Activated CD4-positive, alpha-beta T cell treated with anti-CD3 and anti-CD28 coated beads for 1 hour (primary cell): ENCODE data around the gene TAF5.
"Not testable (repeated sequence)": the region's sequence is repeated elsewhere in the genome, so short reads cannot be mapped to it uniquely, and the experiment has no call there.

Experiments used
- DNase-seq: peaks from one replicate; pipeline ENCODE4 v3.0.0-alpha.2; 2020

TAF5 gene

GRCh38 chr10:103367782-103368518, at the start of gene TAF5:
Gene TAF5, plus strand, starts transcription at chr10:103367976. Its CDS starts 14 bp downstream, at chr10:103367990.
- DNase-seq: peak; percentile 77

DNA sequence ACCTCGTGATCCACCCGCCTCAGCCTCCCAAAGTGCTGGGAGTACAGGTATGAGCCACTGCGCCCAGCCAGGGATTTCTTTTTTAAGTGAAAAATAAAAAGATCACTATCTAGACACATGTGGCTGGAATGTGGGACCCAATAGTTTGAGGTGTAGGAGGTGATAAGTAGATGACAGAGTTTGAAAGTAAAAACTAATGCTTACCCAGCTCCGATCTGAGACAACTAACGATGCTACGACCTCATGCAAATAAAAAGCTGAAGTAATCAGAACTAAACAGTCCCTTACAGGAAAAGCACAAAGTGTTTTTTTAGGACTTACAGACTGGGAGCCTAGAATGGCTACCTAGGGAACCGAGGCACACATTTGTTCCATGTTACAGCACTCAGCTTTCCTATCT, 39.9 kb upstream of the TAF5 start:
- no peak for DNase-seq

DNA sequence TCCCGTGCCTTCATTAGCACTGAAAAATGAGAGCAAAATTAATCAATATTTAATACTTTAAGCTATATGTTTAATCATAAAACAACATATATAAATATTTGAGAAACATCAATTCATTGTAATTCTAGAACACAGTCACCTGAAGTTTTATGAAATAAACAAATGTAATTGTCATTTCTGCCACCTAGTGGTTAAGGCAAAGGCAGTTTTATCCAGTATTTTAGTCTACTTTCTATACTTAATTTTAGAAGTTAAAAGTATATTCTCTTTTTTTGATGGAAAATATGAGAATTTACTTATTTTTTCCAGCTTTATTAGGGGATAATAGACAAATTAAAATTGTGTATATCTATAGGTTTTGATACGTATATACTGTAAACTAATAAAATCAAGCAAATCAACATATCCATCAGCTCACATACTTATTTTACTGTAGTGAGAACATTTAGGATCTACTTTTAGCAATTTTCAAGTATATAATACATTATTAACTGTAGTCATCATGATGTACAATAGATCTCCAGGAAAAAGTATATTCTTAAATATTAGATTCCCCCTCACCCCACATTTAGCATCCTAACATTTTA, 33.7 kb upstream of the TAF5 start:
- no peak for DNase-seq

DNA sequence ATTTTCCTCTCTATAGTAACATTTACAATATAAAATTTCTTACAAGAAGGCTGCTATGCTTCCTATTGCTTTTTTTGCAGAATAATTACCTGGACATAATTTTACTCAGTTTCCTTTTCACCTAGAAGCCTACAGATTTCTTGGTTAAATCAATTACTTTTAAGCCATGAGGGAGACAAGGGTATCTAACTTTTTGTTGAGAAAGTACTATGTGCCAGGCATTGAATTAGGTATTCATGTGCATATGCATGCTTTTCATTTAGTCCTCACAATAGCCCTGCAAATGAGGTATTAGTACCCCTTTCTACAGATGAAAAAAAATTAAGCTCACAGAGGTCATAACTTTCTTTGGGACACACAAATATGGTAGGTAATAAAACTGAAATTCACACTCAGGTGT, 33.2 kb upstream of the TAF5 start:
- DNase-seq: no peak

- DNase-seq: no peak
Observed at GRCh38 chr10:103336370-103336769, 31.4 kb upstream of the TAF5 start.

GRCh38 chr10:103350175-103350516, 17.6 kb upstream of the TAF5 start:
- no peak for DNase-seq

GRCh38 chr10:103350517-103351260, 17.1 kb upstream of the TAF5 start, which contains the start of gene PCGF6:
Gene PCGF6, minus strand, starts transcription at chr10:103351140. Its CDS starts 74 bp downstream, at chr10:103351066.
- DNase-seq: peak; percentile 51

DNA sequence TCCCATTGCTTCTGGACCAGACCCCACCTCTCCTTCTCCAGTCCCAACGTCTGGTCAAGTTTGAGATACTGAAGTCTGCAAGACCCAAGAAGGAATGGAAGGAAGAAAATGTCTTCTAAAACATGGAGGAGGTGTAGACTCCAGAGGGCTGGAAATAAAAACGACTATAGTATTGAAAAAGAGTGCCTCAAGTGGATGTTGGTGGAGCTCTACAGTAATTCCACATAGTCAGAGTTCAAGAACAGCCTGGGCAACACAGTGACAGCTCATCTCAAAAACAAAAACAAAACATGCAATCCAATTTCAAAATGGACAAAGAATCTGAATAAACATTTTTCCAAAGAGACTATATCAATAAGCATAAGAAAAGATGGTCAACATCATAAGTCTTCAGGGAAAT, 14.5 kb upstream of the TAF5 start:
- DNase-seq: no peak

GRCh38 chr10:103354567-103354966, 13.2 kb upstream of the TAF5 start:
- not testable (repeated sequence) for DNase-seq

DNA sequence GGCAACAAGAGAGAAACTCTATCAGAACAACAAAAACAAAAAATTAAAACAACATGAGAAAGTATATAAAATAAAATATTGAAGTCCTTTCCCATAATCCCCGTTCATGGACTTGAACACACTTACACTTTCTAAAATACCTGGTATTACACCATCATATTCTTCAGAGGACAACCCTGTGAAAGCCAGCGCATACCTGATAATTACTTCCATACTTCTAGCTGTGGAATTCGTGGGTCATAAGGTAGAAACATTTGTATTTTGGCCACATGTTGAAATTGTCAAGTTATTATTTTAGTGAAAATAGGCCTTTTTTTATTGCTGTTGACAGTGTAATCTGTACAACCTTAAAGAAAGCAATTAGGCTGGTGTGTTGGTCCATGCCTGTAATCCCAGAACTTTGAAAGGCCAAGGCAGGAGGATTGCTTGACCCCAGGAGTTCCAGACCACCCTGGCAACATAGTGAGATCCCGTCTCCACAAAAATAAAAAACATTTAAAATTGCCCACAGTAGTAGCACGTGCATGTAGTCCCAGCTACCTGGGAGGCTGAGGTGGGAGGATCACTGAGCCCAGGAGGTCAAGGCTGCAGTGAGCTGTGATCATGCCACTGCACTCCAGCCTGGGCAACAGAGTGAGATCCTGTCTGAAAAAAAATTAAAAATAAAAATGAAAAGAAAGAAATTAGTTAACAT, 11.7 kb upstream of the TAF5 start:
- DNase-seq: no peak

GRCh38 chr10:103359493-103359892, 8.3 kb upstream of the TAF5 start:
- DNase-seq: not testable (repeated sequence)

GRCh38 chr10:103360791-103361190, 7.0 kb upstream of the TAF5 start:
- DNase-seq: not testable (repeated sequence)

DNA sequence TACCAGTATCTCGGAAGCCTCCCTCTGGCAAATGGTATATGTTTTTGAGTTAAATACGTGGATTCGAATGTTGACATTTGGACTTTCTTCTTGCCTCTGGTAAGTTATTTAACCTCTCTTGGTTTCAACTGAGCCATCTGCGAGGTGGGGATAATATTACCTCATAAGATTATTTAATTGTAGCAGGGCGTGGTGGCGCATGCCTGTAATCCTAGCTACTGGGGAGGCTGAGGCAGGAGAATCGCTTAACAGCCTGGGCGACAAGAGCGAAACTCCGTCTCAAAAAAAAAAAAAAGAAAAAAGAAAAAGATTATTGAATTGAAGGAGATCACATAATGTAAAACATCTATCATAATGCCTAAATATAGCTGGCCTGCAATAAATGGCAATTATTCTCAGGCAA, 396 bp upstream of the TAF5 start:
- DNase-seq: no peak

DNA sequence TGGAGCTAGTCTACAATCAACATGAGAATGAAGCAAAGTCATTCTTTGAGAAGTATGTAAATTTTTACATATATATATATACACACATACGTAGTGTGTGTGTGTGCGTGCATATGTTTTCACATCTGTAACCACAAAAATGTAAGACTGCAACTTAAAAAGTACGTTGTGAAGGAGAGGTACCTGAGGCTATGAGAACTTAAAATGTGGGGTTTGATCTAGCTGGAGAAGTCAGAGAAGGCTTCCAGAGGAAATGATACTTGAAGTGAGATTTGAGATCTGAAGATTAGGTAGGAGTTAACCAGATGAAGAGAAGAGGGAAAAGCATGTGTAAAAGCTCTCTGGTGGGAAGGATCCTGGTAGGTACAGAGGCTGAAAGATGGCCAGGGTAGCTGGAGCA, 5.8 kb downstream of the TAF5 start:
- DNase-seq: no peak

GRCh38 chr10:103374263-103374662, 6.5 kb downstream of the TAF5 start:
- no peak for DNase-seq

- DNase-seq: no peak
Observed at GRCh38 chr10:103382769-103383168, 15.0 kb downstream of the TAF5 start.

- no peak for DNase-seq
Observed at GRCh38 chr10:103394180-103394579, 26.4 kb downstream of the TAF5 start.

GRCh38 chr10:103395754-103396066, 27.9 kb downstream of the TAF5 start:
- DNase-seq: no peak

- DNase-seq: peak; percentile 88
Observed at GRCh38 chr10:103396067-103396788, 28.5 kb downstream of the TAF5 start, which contains the start of the genes ATP5MK and PDCD11. Gene ATP5MK, minus strand, starts transcription at chr10:103396475. Its CDS starts 4,018 bp downstream, at chr10:103392457. Gene PDCD11, plus strand, starts transcription at chr10:103396626. Its CDS starts 1,801 bp downstream, at chr10:103398427.

GRCh38 chr10:103396789-103397087, 29.0 kb downstream of the TAF5 start:
- no peak for DNase-seq

- no peak for DNase-seq
Observed at GRCh38 chr10:103397191-103397825, 29.5 kb downstream of the TAF5 start.

GRCh38 chr10:103413564-103413963, 45.8 kb downstream of the TAF5 start:
- DNase-seq: no peak
